Endothelial cell of umbilical vein (primary cell): ENCODE measurements around the gene LRRIQ1. TPM values are rescaled to one million over a fixed set of nuclear protein-coding genes. Genes with fewer than 3 reads are reported as not detected.
A peak's percentile ranks its signal among the peaks of the same experiment; 100 is the strongest.

ENCODE experiments used
- BruUV-seq: library from RNA; stranded (reverse); fragments of 400-500 nt; replicated peaks from 2 replicates; lab custom pipeline; 2021; lab: Mats Ljungman, UMichigan
- CTCF ChIA-PET: fragments of 300-600, 350-600 bp; sonication (Branson Sonifier 250); formaldehyde crosslinking; loops from one replicate; lab custom pipeline; 2021; ENCODE audit warnings: antibody characterized with exemption, inconsistent platforms; lab: Charles Lee
- POLR2A ChIA-PET: fragments of 300-600, 350-600 bp; sonication (Branson Sonifier 250); formaldehyde crosslinking; loops from one replicate; lab custom pipeline; 2021; ENCODE audit warnings: antibody characterized with exemption, inconsistent platforms; lab: Charles Lee
- DNase-seq: peaks from one replicate; pipeline ENCODE4 v3.0.0-alpha.2; 2011; ENCODE audit warnings: low read depth, low spot score
- FAIRE-seq: peaks from 2 replicates; lab custom pipeline; 2011; peaks lifted over from hg19 to GRCh38; lab: Jason Lieb, UNC
- H2AFZ ChIP-seq: 2 replicates; pipeline ENCODE4 v1.6.0; 2012; ENCODE audit warnings: low read depth, low read length, control low read depth, inconsistent platforms
- H3K27ac ChIP-seq: 2 replicates; pipeline ENCODE4 v1.5.1; 2011; ENCODE audit warnings: low read depth, mild to moderate bottlenecking, control low read depth, low read length, moderate library complexity; ENCODE audit not compliant: insufficient read depth
- H3K27me3 ChIP-seq, 2 experiments: 2 replicates each; pipeline versions ENCODE4 v1.6.0 to v1.6.1; 2011; ENCODE audit warnings: low read length in 2 of 2, mixed read lengths in 1 of 2; ENCODE audit not compliant: control insufficient read depth in 2 of 2, insufficient read depth in 2 of 2
- H3K36me3 ChIP-seq, 2 experiments: 2 replicates in 1 of 2; 3 replicates in 1 of 2; pipeline ENCODE4 v1.5.1; 2011; ENCODE audit warnings: low read length in 2 of 2, mild to moderate bottlenecking in 1 of 2, moderate library complexity in 1 of 2; ENCODE audit not compliant: control insufficient read depth in 2 of 2, insufficient read depth in 2 of 2; ENCODE audit errors: extremely low read depth in 1 of 2
- H3K4me1 ChIP-seq: 3 replicates; pipeline ENCODE4 v1.5.1; 2011; ENCODE audit warnings: mild to moderate bottlenecking, low read length; ENCODE audit not compliant: control insufficient read depth, insufficient read depth; ENCODE audit errors: extremely low read depth
- H3K4me2 ChIP-seq: 2 replicates; pipeline ENCODE4 v1.6.1; 2011; ENCODE audit warnings: low read length, control low read depth, mixed read lengths; ENCODE audit not compliant: insufficient read depth
- H3K4me3 ChIP-seq, 3 experiments: fragments of 200-600 bp in 1 of 3; sonication (generic), shearing (Covaris generic) in 1 of 3; replicated peaks in 1 of 3; 2 replicates each; pipeline ENCODE4 v1.5.1; 2011 to 2016; ENCODE audit warnings: control low read depth in 3 of 3, low read length in 3 of 3, mild to moderate bottlenecking in 2 of 3, inconsistent platforms in 1 of 3, low read depth in 1 of 3, moderate library complexity in 1 of 3; ENCODE audit not compliant: insufficient read depth in 1 of 3
- H3K79me2 ChIP-seq: 2 replicates; pipeline ENCODE4 v1.6.0; 2012; ENCODE audit warnings: low read length, inconsistent platforms; ENCODE audit not compliant: control insufficient read depth, insufficient read depth
- H3K9ac ChIP-seq: replicated peaks from 2 replicates; pipeline ENCODE3; 2011; ENCODE audit warnings: low read length, control low read depth; ENCODE audit not compliant: insufficient read depth; ENCODE audit errors: extremely low read depth
- H3K9me1 ChIP-seq: replicated peaks from 3 replicates; pipeline ENCODE4 v1.6.0; 2011; ENCODE audit warnings: mild to moderate bottlenecking, low read length; ENCODE audit not compliant: control insufficient read depth, insufficient read depth; ENCODE audit errors: extremely low read depth
- H3K9me3 ChIP-seq: replicated peaks from 2 replicates; pipeline ENCODE4 v1.5.1; 2012; ENCODE audit warnings: low read length, inconsistent platforms; ENCODE audit not compliant: control insufficient read depth, insufficient read depth
- H4K20me1 ChIP-seq: replicated peaks from 2 replicates; pipeline ENCODE3; 2011; ENCODE audit warnings: mild to moderate bottlenecking, low read length; ENCODE audit not compliant: control insufficient read depth, insufficient read depth; ENCODE audit errors: extremely low read depth
- FOS ChIP-seq: IDR thresholded peaks from 2 replicates; pipeline ENCODE4 v1.6.1; 2011; ENCODE audit warnings: mild to moderate bottlenecking, low read length, moderate library complexity, borderline replicate concordance; ENCODE audit not compliant: insufficient read depth
- GATA2 ChIP-seq: IDR thresholded peaks from 2 replicates; pipeline ENCODE4 v1.7.0; 2011; ENCODE audit warnings: low read depth, mild to moderate bottlenecking, moderate library complexity, mixed read lengths, low read length; ENCODE audit not compliant: insufficient read length, insufficient read depth
- JUN ChIP-seq: IDR thresholded peaks from 2 replicates; pipeline ENCODE4 v1.6.1; 2011; ENCODE audit warnings: borderline replicate concordance, low read depth; ENCODE audit not compliant: insufficient read length, insufficient read depth
- MYC ChIP-seq: IDR thresholded peaks from one replicate; pipeline ENCODE4 v1.6.1; 2011; ENCODE audit warnings: mild to moderate bottlenecking, low read depth, low read length
- POLR2A ChIP-seq: IDR thresholded peaks from 2 replicates; pipeline ENCODE4 v1.6.1; 2012; ENCODE audit warnings: low read depth, mild to moderate bottlenecking, control low read depth, low read length
- POLR2AphosphoS5 ChIP-seq: IDR thresholded peaks from 2 replicates; pipeline ENCODE4 v1.6.1; 2012; ENCODE audit warnings: low read depth, mild to moderate bottlenecking, control low read depth, low read length, moderate library complexity; ENCODE audit not compliant: insufficient read depth
- dilution Hi-C: fragments of 300-500 bp; cut with MboI; formaldehyde crosslinking; loops from one replicate; pipeline ENCODE4 v1.15.0; 2019; ENCODE audit warnings: low sequenced_read_pairs; ENCODE audit not compliant: extremely low pct_ligation_motif_present
- intact Hi-C: fragments of 100-400 bp; cut with micrococcal nuclease; formaldehyde crosslinking; loops from one replicate; pipeline ENCODE4 v1.10.0; 2022
- polyA plus RNA-seq, 4 experiments: library from polyadenylated mRNA; depleted of rRNA in 3 of 4; stranded (reverse) in 3 of 4; unstranded in 1 of 4; fragments of >200 nt; gene quantifications; 2 replicates each; pipeline versions ENCODE4 v1.2.1 to v1.2.3, GENCODE V29; 2011 to 2012; ENCODE audit warnings: missing spikeins in 1 of 4
- total RNA-seq: library from RNA; stranded (reverse); gene quantifications from 2 replicates; pipeline ENCODE4 v1.2.3, GENCODE V29; 2021
- TF ChIP-seq, protein P1 (sequence below): IDR thresholded peaks from 2 replicates; pipeline ENCODE4 v1.6.1; 2011; ENCODE audit not compliant: insufficient read depth, insufficient read length
- TF ChIP-seq, protein P2 (sequence below), 2 donors: IDR thresholded peaks; 1 replicate in 1 of 2; 2 replicates in 1 of 2; pipeline ENCODE4 v1.5.1; 2011; ENCODE audit warnings: low read length in 2 of 2, mild to moderate bottlenecking in 2 of 2, moderate library complexity in 2 of 2, control low read depth in 1 of 2, inconsistent platforms in 1 of 2, low read depth in 1 of 2; ENCODE audit not compliant: insufficient read depth in 1 of 2; ENCODE audit errors: extremely low read depth in 1 of 2

Gene LRRIQ1
- total and polyA plus RNA-seq, 2 donors (not counting 3 experiments of a cell fraction or from before 2014, with no cell fraction given), result 0.08 to 0.20 TPM

DNA sequence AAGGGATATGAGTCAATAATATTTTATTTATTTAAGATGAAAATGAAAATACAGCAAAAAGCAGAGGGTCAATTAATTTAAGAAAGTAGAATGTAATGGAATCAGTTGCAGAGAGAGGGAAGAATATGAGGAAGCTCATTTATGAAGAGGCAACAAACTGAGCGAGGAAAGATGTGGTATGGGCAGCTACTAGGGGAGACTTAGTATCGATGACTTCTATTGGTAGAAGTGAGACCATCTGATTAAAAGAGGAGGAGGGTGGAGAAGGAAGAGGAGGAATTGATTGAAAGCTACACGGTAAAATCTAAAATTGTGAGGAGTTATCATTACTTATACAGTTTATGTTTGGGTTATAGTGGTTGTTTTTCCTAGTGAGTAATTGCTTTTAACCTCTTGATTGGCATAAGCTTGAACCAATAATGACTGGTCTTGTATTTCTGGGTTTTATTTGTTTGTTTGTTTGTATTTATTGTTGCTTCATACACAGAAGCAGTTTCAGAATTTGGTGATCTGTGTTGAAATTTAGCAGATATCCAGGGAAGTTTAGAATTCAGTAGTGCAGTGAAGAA lies 121.0 kb downstream of the LRRIQ1 start:
- H3K4me1 ChIP-seq, result no peaks in the 10 kb centered on the region
- no peaks in the 10 kb centered on the region for H3K36me3 ChIP-seq
- no peak for FAIRE-seq
- H3K79me2 ChIP-seq, result no peaks in the 10 kb centered on the region
- no TSS peak for BruUV-seq
- no peaks in the 10 kb centered on the region for H3K9me1 ChIP-seq
- ChIA-PET CTCF (interaction anchor here (0.7 to 4.2 kb wide), 27 partner anchors 14 to 763 kb away, joined by 3 to 90 read pairs (median 4); no protein-coding TSS in a partner anchor), POLR2A (no interaction called here)
- intact Hi-C loops, result loop anchor here (2.0 kb wide), 2 partner anchors 124 to 154 kb away; partner anchors contain the start of gene ALX1
- no peak overlapping the region for H3K4me3 ChIP-seq
- dilution Hi-C loops, result loop anchor here (25.0 kb wide), 1 partner anchor 280 kb away; no protein-coding TSS in a partner anchor
- TF ChIP-seq MYC (no peak), GATA2 (peak; percentile 3)
- TF ChIP-seq, protein P1, sequence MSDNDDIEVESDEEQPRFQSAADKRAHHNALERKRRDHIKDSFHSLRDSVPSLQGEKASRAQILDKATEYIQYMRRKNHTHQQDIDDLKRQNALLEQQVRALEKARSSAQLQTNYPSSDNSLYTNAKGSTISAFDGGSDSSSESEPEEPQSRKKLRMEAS, result no peak
- no peaks in the 10 kb centered on the region for H3K27me3 ChIP-seq
- H3K4me2 ChIP-seq, result peak overlapping the region; percentile 24
- peak; percentile 4 for DNase-seq
- H3K9me3 ChIP-seq, result no peaks in the 10 kb centered on the region
- no peak overlapping the region for H3K9ac ChIP-seq
- H4K20me1 ChIP-seq, result no peaks in the 10 kb centered on the region
- H2AFZ ChIP-seq, result no peak overlapping the region
- no peak overlapping the region for H3K27ac ChIP-seq

DNA sequence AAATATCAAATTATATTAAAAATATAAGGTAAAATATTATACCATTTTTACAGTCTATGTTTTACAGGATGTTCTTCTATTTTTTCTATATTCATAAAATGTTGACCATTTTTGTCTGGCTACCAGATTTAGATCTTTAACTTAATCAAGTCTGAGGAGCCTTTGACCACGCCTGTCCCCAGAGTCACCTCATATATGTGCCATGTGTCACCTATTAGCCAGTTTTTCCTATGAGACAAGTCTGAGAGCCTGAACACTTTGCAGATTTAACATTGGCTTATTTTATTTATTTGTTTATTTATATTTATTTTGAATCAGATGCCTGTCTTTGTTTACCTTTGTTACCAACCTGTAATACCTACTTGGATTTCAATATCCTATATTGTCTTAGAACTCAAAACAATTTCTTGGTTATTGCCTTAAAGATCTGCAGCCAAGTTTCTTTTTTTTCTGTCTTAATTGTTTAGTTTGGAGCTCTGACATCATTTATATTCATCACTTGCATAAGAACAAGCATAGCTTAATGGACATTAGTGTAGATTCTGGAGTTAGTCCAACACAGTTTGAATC lies 127.7 kb downstream of the LRRIQ1 start:
- POLR2A ChIA-PET, result no interaction called here
- Histone ChIP-seq H4K20me1 (no peaks in the 10 kb centered on the region), H3K4me3 (no peak overlapping the region), H3K79me2 (no peaks in the 10 kb centered on the region), H3K27ac (no peak overlapping the region), H2AFZ (no peak overlapping the region), H3K27me3 (no peaks in the 10 kb centered on the region), H3K4me2 (no peak overlapping the region), H3K36me3 (no peaks in the 10 kb centered on the region), H3K4me1 (no peaks in the 10 kb centered on the region), H3K9me3 (no peaks in the 10 kb centered on the region), H3K9me1 (no peaks in the 10 kb centered on the region), H3K9ac (no peak overlapping the region)
- FAIRE-seq (no peak), DNase-seq (no peak)
- no TSS peak for BruUV-seq
- CTCF ChIA-PET, result interaction anchor here (0.7 to 1.2 kb wide), 3 partner anchors 143 to 285 kb away, joined by 3 to 5 read pairs (median 3); no protein-coding TSS in a partner anchor
- intact Hi-C loops, result no loop called here
- dilution Hi-C loops, result loop anchor here (25.0 kb wide), 1 partner anchor 273 kb away; no protein-coding TSS in a partner anchor
- no peak for TF ChIP-seq FOS
- no peak for TF ChIP-seq MYC
- no peak for TF ChIP-seq JUN
- no peak for TF ChIP-seq POLR2A
- TF ChIP-seq POLR2AphosphoS5, result no peak
- TF ChIP-seq, protein P2, sequence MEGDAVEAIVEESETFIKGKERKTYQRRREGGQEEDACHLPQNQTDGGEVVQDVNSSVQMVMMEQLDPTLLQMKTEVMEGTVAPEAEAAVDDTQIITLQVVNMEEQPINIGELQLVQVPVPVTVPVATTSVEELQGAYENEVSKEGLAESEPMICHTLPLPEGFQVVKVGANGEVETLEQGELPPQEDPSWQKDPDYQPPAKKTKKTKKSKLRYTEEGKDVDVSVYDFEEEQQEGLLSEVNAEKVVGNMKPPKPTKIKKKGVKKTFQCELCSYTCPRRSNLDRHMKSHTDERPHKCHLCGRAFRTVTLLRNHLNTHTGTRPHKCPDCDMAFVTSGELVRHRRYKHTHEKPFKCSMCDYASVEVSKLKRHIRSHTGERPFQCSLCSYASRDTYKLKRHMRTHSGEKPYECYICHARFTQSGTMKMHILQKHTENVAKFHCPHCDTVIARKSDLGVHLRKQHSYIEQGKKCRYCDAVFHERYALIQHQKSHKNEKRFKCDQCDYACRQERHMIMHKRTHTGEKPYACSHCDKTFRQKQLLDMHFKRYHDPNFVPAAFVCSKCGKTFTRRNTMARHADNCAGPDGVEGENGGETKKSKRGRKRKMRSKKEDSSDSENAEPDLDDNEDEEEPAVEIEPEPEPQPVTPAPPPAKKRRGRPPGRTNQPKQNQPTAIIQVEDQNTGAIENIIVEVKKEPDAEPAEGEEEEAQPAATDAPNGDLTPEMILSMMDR (IDR thresholded peaks at IDR 0.05; ENCODE audit: extremely low read depth in 1 of 2, insufficient read depth in 1 of 2, low read depth in 1 of 2, low read length in 2 of 2), result no peak
